Measurements from ENCODE around the gene DISC1.

- TF ChIP-seq CTCF (IDR thresholded peaks at IDR 0.05; ENCODE audit: insufficient read depth, low read length) (no peak), SPI1 (IDR thresholded peaks at IDR 0.05; ENCODE audit: borderline replicate concordance, low read depth) (peak; percentile 71; the same call in 1 of the 2 replicates)
These were observed 159.5 kb downstream of the DISC1 start for GRCh38 chr1:231786126-231786525.

Measured in HL-60 (cell line).